Retinal pigment epithelial cell (primary cell): ENCODE data around the gene DGCR2.
"Not testable (repeated sequence)": the region's sequence is repeated elsewhere in the genome, so short reads cannot be mapped to it uniquely, and the experiment has no call there.

Source experiments
- DNase-seq: peaks from one replicate; pipeline ENCODE4 v3.0.0-alpha.2; 2010; ENCODE audit warnings: low read depth
- H3K4me3 ChIP-seq: 2 replicates; pipeline ENCODE4 v1.5.1; 2011; ENCODE audit warnings: mild to moderate bottlenecking, low read length, control low read depth, moderate library complexity
- CTCF ChIP-seq: conservative IDR thresholded peaks from 2 replicates; pipeline ENCODE4 v1.5.1; 2011; ENCODE audit warnings: low read depth, low read length, control low read depth, inconsistent platforms

Gene DGCR2

GRCh38 chr22:19079691-19080090, 42.5 kb downstream of the DGCR2 start:
- H3K4me3 ChIP-seq, result no peak overlapping the region
- TF ChIP-seq CTCF, result no peak
- no peak for DNase-seq

GRCh38 chr22:19075404-19075803, 46.8 kb downstream of the DGCR2 start:
- no peak overlapping the region for H3K4me3 ChIP-seq
- TF ChIP-seq CTCF, result no peak
- no peak for DNase-seq

- not testable (repeated sequence) for DNase-seq, H3K4me3 ChIP-seq
Observed at GRCh38 chr22:19072853-19073252, 49.4 kb downstream of the DGCR2 start.

- no peak overlapping the region for H3K4me3 ChIP-seq
- DNase-seq, result no peak
- no peak for TF ChIP-seq CTCF
Observed at GRCh38 chr22:19070397-19071169, 51.6 kb downstream of the DGCR2 start.

GRCh38 chr22:19069451-19069850, 52.8 kb downstream of the DGCR2 start:
- TF ChIP-seq CTCF, result no peak
- no peak overlapping the region for H3K4me3 ChIP-seq
- DNase-seq, result no peak

GRCh38 chr22:19068784-19069271, 53.4 kb downstream of the DGCR2 start:
- DNase-seq, result no peak
- H3K4me3 ChIP-seq, result no peak overlapping the region
- no peak for TF ChIP-seq CTCF

GRCh38 chr22:19067696-19068348, 54.4 kb downstream of the DGCR2 start:
- no peak for DNase-seq
- no peak overlapping the region for H3K4me3 ChIP-seq
- no peak for TF ChIP-seq CTCF
